ENCODE results near the gene MYPOP.
"Not testable (repeated sequence)": the region's sequence is repeated elsewhere in the genome, so short reads cannot be mapped to it uniquely, and the experiment has no call there.

Gene MYPOP

GRCh38 chr19:45906221-45906620 lies 3.8 kb upstream of the MYPOP start:
- DNase-seq, result no peak

GRCh38 chr19:45905011-45905410 lies 2.6 kb upstream of the MYPOP start:
- no peak for DNase-seq

- DNase-seq, result peak; percentile 98
Observed at GRCh38 chr19:45902651-45903625, 525 bp upstream of the MYPOP start.

GRCh38 chr19:45901432-45901911 lies 941 bp downstream of the MYPOP start:
- DNase-seq, result peak; percentile 74

GRCh38 chr19:45900738-45901431 lies 1.5 kb downstream of the MYPOP start:
- DNase-seq, result no peak

GRCh38 chr19:45899919-45900589 lies 2.4 kb downstream of the MYPOP start:
- DNase-seq, result no peak

GRCh38 chr19:45899253-45899652 lies 3.2 kb downstream of the MYPOP start:
- no peak for DNase-seq

- DNase-seq, result peak; percentile 72
Observed at GRCh38 chr19:45897261-45897812, 5.1 kb downstream of the MYPOP start.

GRCh38 chr19:45895983-45896599 lies 6.3 kb downstream of the MYPOP start:
- DNase-seq, result not testable (repeated sequence)

- DNase-seq, result no peak
Observed at GRCh38 chr19:45895519-45895972, 6.9 kb downstream of the MYPOP start.

- no peak for DNase-seq
Observed at GRCh38 chr19:45890877-45891276, 11.5 kb downstream of the MYPOP start.

GRCh38 chr19:45889210-45889885 lies 13.1 kb downstream of the MYPOP start:
- no peak for DNase-seq

- DNase-seq, result no peak
Observed at GRCh38 chr19:45887200-45887710, 15.2 kb downstream of the MYPOP start.

GRCh38 chr19:45886427-45887199 lies 15.8 kb downstream of the MYPOP start:
- peak; percentile 93 for DNase-seq

- DNase-seq, result peak; percentile 93
Observed at GRCh38 chr19:45885556-45886426, 16.6 kb downstream of the MYPOP start, which contains the start of gene IRF2BP1. TSS of gene IRF2BP1 (minus strand) at chr19:45886141. CDS start at chr19:45885774, 367 bp downstream.

GRCh38 chr19:45884682-45885555 lies 17.5 kb downstream of the MYPOP start:
- DNase-seq, result no peak

GRCh38 chr19:45883881-45884681 lies 18.3 kb downstream of the MYPOP start:
- DNase-seq, result no peak

- no peak for DNase-seq
Observed at GRCh38 chr19:45883586-45883880, 18.9 kb downstream of the MYPOP start.
